Measurements from ENCODE around the gene SYNJ2. TPM values are rescaled to one million over a fixed set of nuclear protein-coding genes. Genes with fewer than 3 reads are reported as not detected.

The SYNJ2 gene
- polyA plus RNA-seq, 1 donor, result 11.5 TPM

DNA sequence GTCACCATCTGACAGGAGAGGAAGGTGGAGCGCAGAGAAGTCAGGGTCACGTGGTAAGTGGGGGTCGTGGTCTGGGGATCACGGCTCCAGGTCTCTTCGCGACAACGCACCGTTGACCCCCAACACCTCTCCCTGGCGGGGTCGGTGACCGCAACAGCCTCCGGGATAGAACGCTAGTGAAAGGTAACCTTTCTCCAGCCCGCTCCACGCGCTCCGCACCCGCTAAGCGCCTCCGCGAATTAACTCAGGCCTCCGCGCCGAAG is 600 bp upstream of the SYNJ2 start:
- no peak for DNase-seq

DNA sequence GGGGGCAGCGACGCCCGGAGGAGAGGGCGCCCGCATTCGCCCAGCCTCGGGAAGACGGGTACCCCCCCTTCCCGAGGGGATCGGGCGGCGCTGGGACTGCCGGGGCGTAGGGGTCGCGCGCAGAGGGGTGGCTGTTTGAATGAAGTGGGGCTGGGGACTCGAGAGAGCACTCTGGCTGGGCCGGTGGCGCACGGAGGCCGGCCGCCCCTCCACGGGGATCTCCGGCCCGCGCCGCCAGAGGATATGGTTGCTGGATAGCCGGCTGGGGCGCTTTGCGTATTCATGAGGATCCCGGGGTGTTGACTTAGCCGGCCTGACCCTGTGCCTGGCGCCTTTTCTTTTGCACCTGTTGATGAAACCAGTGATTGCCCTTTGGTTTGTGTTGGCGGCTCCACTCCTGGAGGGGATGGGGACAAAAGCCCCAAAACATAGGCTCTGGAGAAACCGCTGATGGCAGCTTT is 469 bp downstream of the SYNJ2 start:
- no peak for DNase-seq

DNA sequence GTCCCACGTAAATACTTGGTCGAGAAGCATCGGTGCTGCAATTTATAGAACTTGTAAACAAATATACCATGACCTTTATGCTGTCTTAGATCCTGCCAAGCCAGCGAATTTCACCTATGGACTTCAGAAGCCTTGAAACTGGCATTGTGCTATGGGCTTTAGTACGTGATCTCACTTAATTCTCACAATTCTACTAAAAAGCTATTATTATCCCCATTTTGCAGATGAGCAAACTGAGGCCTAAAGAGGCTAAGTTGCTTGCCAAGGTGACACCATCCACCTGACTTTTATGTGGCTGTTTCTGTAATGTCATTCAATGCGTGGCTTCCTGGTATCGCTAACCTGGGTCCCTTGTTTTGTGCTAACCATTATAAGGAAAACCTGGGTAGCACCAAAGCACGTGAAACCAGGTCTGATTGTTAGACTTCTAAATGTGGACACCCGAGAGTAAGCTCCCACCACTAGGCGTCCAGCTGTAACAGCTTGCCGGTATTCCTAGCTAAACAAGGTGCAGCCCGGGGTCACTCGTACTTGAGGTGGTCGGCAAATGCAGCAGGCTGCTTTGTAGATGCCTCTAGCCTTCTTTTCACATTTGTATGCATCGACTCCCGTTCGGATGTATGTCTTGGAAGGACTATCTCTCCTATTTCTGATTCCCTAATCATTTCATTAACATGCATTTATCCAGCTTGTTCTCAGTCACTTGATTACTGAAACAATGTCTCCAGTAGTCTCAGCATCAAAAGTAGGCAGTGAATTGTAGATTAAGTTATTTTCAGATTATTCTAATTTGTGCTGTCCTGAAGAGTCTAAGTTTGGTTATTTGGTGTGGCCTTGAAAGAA is 1.1 kb downstream of the SYNJ2 start:
- DNase-seq, result no peak

DNA sequence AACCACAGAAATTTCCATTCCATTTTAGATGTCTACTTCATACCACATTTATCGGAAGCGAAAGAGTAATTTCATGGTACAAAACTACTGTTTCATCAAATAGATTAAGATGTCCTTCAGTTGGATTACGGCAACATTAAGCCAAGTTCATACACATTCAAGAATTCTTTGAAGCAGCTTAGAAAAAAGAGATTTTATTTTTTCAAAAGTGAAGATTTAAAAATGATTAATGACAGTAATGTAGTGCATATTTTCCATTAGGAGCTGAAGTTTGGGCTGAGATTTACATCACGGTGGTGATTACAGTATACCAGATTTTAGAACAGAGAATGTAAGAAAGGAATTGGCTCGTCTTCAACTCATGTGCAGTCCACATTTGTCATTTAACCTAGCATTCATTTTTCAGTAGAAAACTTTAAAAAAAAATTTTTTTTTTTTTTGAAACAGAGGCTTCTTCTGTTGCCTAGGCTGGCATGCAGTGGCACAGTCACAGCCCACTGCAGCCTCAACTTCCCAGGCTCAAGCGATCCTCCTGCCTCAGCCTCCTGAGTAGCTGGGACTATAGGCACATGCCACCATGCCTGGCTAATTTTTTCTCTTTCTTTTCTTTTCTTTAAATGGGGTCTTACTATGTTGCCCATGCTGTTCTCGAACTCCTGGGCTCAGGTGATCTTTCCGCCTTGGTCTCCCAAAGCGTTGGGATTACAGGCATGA is 1.9 kb downstream of the SYNJ2 start:
- DNase-seq, result no peak

DNA sequence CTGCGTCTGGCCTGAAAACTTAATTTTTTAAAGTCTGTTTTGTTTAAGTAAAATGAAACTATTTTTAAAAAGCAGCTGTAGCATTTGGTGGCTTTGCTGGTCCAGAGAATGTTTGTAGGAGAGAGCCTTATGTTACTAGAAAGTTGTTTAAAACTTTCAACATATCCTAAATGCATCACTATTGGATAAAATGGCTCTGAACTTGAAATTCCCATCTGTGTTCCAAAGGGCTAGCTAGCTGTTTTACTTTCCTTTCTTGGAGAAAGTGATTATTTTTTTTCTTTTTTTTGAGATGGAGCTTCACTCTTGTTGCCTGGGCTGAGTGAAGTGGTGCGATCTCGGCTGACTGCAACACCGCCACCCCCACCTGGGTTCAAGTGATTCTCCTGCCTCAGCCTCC is 2.5 kb downstream of the SYNJ2 start:
- DNase-seq, result no peak

DNA sequence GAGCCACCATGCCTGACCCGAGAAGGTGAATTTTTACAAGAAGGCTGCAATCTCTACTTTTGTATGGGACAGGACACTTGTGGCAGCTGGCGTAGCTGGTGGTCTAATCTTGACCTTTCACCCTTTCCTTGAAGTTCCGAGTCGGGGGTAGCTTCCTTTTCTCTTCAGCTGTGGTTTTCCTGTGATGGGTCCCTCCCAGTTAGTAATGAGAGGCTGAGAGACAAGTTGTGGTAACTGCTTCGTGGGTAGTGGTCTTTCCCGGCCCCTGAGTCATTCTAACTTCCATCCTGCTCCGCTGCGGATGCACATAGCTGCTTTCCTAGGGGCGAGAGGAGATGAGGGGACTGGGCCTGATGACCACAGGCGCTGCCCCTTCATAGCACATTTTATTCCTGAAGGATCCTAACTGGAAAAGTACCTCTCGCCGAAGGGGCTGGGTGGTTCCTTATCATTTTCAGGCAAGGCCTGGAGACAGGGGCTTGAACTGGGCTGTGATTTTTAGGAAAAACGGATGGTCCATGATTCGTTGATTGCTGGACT is 3.1 kb downstream of the SYNJ2 start:
- DNase-seq, result no peak

DNA sequence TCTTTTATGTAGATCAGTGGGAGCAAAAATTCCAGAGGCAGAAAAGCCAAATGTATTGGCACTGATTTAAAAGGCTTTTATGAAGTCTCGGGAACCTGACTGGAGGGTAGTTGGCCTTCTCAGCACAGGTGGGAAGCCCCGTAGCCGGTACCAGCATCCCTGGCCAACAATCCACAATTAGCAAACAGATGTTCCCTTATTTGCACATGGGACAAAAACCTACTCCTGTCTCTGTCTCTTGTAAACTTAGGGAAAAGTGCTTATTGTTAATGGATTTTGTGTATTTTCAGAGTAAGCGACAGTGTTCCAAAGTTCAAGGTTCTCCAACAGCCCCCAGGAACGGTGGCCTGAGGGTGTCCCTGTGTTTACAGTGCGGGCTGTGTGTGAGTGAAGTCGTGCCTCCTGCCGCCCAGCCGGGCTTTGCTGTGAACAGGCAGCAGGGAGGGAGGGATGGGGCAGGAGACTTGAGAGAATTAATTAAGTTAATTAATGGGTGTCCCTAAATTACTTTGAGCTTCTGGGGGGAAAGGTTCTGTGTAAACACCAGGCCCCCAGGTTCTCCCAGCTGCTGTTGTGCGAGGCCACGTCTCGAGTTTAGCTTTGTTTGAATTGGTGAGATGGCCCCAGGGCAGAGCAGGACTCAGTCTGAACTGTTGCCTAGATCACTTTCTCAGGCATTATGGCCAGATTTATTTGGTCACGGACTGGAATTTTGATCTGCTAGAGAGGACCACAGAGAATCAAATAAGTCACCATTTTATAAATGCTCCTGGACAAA is 3.9 kb downstream of the SYNJ2 start:
- no peak for DNase-seq

DNA sequence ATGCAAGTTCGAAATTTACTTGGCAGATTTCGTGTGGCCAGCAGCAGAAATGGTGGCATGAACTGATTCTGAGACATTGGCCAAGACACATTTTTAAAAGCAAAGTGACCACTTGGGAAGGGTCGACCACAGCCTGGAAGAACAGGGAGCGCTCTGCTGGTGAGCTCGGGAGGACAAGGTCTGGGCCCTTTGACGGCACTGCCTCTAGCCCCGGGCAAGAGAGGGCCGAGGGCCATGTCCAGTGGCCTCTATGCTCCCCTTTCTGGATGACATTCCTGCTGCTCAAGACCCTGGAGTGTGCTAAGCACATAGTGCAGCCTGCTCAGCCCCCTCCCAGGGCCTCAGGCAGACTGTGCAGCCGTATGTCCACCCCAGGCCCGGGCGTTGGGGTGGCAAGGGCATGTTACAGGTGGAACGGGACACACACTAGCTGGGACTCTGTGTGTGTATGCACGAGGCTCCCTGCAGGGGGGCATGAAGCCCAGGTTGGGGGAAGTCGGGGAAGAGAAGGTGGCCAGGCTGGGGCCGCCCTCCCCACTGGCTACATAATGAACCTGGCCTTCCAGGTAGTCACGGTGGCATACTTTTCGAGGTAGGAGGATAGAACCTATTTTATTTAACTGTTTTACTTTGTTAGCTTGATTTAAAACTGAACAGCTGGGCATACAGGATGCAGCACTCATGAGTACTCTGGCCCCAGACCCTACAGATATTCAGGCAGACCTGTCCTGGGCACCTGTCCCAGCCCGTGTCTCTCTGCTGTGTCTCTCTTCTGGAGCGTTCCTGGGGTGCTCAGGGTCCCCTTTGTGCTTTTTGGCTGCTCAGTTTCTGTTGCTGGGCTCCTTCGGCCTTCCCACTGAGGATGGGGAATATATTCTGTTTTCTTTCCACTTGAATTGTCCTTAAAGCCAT is 6.4 kb downstream of the SYNJ2 start:
- no peak for DNase-seq

DNA sequence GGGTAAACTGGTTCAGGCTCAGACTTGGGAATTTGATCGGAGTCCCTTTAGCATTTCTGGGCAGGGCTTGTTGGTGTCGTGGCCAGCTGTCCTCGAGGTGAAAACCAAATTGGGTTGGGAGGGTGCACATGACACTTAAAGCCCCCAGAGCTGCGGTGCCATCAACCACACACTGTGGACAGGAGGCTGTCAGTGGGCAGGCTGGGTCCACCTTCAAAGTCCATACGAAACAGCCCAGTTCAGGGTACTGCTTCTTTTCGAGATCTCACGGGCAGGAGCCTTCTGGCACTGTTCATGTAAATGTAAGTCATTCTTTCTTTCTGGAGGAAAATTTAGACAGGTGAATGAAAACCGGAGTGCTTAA is 7.0 kb downstream of the SYNJ2 start:
- DNase-seq, result no peak

DNA sequence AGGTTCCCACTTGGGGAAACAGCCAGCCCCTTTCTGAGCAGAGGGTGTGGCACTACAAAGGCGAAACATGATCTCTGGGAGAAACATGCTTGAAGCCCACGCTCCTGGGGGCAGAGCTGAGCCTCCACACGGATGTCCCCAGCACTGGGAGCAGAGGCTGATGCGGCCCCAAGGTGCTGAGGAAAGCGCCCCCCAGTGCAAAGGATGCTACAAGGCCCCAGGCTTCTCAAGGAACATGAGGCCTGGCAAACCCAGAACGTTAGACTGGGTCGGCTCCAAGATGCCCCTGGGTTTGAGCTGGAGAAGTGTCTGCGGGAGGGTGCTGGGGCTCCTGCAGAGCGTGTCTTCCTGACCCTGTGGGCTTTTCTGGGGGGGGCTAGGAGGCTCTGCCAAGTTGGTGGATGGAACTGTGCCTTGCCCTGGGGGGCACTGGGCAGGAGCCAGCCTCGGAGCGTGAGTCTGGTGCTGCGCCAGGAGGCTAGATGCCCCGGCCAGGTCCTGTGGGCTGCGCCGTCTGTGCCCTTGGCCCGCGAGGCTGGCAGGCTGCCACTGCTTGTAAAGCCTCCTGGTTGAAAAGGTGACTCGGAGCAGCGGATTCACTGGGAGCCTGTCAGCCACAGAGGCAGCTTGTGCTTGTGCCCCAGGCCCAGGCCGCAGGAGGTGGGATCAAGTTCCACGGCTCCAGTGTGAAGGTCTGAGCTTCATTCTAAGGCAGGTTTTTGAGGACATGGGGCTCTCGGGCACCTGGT is 8.1 kb downstream of the SYNJ2 start:
- no peak for DNase-seq

DNA sequence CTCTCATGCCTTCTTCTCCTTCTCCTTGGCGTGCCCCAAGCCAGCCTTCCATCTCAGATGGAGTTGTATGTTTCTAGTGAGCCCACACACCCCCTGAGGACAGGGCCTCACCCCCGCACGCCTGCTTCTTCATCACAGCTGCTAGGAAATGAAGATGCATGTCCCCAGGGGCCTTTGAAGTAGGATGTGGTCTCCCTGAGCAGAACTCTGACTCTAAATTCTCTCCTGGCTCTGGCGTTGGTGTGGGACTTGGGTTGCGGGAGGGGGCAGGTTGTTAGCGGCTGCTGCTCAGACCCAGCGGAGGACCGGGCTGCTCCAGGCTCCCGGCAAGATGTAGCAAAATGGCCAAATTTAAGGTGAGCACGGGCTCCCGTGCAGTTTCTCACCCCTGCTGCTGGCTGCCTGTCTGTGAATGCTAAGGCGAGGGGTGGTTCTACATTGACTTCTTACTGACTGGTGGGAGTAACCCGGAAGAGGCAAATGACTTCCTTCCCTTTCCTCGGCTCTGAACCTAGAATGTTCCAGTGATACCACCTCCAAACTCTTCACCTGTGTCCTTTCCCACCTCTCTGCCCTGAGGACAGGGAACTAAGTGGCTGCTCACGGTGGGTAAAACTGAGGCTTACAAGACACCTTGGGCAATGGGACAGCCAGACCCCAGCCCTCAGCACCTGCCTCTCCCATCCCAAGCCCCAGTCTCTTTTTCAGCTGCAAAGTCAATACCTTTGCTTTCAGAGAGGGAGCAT is 8.8 kb downstream of the SYNJ2 start:
- no peak for DNase-seq

DNA sequence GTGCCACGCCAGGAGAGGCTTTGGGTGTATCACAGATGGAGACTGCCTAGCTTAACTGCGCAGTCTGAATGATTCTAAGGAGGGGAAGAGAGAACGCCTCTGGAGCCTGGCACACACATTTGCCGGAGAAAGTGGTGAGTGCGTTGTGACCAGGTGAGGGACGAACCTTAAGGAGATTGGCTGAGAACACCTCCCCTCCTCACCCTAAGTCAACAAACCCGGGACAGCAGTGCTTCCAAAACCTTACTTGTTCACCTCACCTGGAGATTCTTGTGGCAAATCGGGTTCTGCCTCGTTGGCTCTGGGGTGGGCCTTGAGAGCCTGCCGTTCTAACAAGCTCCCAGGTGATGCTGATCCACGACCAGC is 9.4 kb downstream of the SYNJ2 start:
- no peak for DNase-seq

DNA sequence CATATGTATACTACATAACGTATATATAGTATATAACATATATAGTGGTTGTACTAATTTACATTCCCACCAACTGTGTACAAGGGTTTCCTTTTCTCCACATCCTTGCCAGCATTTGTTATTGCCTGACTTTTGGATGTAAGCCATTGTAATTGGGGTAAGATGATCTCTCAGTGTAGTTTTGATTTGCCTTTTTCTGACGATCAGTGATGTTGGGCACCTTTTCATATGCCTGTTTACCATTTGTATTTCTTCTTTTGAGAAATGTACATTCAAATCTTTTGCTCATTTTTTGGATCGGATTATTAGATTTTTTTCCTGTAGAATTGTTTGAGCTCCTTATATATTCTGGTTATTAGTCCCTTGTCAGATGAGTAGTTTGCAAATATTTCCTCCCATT is 11.4 kb downstream of the SYNJ2 start:
- DNase-seq, result no peak

DNA sequence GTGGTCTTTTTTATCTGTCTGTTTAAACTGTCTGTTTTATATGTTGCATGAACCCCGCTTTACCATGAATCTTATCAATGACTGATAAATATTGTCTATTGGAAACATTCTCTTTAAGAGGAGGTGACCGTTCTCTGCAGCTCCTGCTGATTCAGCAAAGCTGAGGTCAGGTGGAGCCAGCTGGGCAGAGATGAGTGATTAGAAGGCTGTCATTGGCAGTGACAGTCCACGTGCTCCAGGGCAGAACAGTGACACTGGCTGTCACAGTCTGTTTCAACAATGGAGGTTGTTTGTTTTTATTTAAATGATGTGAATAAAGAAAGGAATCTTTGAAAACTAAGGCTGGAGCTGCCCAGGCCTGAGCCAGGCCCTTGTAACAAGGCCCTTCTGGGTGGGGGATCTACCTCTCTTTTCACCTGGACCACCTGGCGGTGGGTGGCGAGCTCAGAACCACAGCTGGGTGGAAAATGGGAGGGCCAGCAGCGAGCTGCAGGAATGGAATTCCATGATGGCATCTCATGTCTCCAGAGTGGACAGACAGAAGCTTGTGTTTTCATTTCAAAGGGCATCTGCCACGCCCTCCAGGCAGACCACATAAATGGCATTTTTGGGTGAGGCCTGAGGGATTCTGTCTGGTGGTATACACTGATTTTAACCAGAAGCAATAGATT is 12.6 kb downstream of the SYNJ2 start:
- DNase-seq, result no peak

DNA sequence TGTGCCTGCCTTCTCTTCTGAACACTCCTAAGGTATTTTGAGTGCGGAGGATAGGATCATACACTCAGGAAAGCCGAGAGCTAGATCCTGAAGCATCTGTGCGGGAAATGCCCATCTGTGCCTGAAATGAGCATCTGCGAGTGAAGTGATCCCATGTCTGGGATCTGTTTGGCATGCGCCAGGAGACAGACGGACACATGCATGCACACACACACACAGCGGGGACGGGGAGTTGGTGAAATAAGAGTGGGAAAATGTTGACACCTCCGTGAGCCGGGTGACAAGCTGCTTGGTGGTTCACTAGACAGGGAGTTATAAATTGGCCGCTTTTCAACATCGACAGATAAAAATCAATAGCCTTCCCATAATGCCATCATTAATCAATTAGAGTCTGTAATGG is 13.8 kb downstream of the SYNJ2 start:
- no peak for DNase-seq

DNA sequence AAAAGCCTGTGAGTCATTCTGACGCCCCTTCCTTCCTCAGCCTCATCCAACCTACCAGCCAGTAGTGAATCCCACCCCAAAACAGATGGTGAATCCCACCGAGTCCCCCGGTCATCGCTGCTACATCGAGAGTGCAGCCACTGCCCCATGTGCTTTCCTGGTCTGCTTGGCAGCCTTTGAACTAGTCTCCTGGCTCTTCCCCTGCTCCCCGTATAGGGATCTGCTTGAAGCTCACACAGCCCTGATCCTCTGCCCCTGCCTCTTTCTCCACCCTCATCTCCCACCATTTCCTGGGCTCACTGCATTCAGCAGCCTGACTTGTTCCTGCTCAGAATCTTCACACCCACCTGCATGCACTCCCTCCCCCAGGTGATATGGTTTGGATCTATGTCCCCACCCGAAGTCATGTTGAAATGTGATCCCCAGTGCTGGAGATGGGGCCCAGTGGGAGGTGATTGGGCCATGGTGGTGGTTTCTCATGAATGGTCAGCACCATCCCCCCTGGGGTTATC is 14.6 kb downstream of the SYNJ2 start:
- no peak for DNase-seq

DNA sequence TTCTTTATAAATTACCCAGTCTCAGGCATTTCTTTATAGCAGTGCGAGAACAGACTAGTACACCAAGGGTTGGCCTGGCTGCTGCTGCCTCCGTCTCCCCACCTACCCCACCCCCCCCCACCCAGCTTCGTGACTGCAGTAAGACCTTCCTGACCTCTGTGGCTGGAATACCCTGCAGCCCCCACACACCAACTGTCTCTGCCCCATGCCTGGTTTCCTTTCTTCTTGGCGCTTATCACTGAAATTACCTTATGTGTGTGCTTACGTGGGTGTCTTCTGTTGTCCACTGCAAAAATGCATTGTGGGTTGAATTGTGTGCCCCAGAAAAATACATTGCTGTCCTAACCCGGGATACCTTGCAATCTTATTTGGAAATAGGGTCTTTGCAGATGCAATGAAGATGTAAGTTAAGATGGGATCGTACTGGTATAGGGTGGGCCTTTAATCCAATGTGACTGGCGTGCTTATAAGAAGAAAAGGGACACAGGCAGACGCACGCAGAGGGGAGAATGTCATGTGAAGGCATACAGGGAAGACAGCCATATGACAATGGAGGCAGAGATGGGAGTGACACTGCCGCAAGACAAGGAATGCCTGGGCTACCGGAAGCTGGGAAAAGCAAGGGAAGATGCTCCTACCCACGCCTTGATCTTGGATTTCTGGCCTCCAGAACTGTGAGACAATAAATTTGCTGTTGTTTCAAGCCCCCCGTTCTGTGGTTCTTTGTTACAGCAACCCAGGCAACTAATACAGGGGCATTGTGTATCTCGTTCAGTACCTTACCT is 15.4 kb downstream of the SYNJ2 start:
- DNase-seq, result no peak

DNA sequence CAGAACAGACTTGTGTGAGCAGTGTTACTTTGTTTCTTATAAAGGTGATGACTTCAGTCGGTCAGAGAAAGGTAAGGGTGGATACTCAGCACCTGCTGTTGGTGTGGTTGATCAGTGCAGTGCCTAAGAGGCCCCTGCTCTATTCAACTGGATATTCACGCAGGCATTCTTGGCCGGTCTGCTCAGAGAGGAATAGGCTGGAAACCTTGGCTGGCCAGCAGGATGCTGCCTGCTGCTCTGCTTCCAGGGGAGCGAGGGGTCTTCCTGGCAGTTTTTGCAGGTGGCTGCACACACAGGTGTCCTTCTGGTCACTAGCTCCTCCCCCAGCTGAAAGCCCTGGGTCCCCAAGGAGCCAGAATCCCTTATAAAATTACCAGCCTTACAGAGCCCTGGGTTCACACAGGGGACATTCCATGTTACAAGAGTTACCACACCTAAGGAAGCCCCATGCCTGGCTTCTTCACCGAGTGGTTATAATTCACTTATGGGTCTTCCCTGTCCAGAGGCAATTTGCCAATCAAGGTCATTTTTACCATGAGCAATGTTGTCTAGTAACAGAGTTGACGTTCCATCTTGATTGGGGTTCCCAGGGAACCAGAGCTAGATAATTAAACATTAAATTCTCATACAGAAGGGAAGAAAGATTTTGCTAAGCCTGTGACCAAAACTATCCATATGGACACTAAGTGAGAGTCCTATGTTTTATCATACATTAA is 16.4 kb downstream of the SYNJ2 start:
- DNase-seq, result no peak
